ENCODE data around the gene RASL11A.
A peak's percentile ranks its signal among the peaks of the same experiment; 100 is the strongest.
"Not testable (repeated sequence)": the region's sequence is repeated elsewhere in the genome, so short reads cannot be mapped to it uniquely, and the experiment has no call there.

RASL11A gene

DNA sequence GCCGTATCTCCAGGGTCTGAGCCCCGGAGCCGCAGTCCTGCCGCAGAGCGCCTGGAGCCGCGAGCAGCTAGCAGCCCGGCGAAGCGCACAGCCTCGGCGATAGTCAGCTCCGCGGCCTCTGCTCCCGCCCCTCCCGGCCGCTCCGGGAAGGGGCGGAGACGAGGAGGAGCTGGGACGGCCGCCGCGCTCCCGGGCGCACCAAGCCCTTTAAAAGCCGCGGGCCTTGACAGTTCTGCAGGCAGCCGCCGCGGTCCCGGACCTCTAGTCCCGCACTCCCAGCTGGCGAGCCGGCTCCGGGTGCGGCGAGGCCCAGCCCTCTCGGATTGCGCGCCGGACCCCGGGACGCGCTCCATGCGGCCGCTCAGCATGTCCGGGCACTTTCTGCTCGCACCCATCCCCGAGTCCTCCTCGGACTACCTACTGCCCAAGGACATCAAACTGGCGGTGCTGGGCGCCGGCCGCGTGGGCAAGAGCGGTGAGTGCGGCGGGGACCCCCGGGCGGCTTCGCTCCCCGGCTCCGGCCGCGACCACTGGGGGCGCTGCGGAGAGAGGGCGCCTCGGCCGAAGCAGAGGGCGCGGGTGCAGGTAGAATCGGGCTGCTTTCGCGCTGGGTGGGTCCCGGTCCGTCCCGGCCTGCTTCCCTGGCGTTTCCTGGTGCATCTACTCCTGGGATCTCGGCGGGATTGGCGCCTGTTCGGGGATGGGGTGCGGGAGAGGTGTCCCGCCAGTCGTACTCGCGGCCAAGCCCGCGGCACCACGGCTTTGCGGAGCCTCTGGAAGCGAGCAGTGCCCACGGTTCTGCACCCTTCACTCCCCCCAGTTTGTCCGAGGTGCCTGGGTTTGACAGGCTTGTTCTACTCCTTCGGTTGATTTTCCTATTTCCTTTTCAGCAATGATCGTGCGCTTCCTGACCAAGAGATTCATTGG is at the start of gene RASL11A:
RASL11A (plus strand) TSS at position 237 of the 927 bp plus-strand sequence; CDS start at position 352, 115 bp downstream.
- peak; percentile 83 for TF ChIP-seq CTCF (IDR thresholded peaks at IDR 0.05; ENCODE audit: insufficient read depth, low read depth, low read length, missing control alignments)
- DNase-seq (ENCODE audit: low read depth), result peak; percentile 80

DNA sequence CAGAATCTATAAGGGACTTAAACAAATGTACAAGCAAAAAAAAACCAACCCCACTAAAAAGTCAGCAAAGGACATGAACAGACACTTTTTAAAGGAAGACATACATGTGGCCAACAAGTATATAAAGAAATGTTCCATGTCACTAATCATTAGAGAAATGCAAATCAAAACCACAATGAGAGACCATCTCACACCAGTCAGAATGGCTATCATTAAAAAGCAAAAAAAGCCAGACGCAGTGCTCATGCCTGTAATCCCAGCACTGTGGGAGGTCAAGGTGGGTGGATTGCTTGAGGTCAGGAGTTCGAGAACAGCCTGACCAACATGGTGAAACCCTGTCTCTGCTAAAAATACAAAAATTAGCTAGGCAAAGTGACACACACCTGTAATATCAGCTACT is 48.5 kb upstream of the RASL11A start:
- DNase-seq (ENCODE audit: low read depth), result peak; percentile 45
- not testable (repeated sequence) for H3K4me3 ChIP-seq (ENCODE audit: low read depth, low read length)

More for the DNA sequence above, at the start of gene RASL11A:
- peak within 1 kb of the TSS; percentile 67 for H3K4me3 ChIP-seq (ENCODE audit: low read depth, low read length)

DNA sequence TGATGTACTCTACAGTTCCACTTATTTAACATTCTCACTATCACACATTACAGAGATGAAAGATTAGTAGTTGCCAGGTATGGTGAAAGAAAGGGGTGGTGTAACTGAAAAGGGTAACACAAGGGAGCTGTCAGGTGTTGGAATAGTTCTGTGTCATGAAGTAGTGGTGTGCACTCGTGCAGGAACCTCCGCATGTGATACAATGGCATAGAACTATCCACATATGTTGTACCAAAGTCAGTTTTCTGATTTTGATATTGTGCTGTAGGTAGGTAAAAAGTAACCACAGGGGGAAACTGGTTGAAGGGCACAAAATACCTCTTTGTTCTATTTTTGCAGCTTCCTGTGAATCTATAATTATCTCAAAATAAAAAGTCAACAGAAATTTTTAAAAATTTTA is 43.6 kb upstream of the RASL11A start:
- peak; percentile 28 for DNase-seq (ENCODE audit: low read depth)
- no peak overlapping the region for H3K4me3 ChIP-seq (ENCODE audit: low read depth, low read length)
- no peak for TF ChIP-seq CTCF (IDR thresholded peaks at IDR 0.05; ENCODE audit: insufficient read depth, low read depth, low read length, missing control alignments)

DNA sequence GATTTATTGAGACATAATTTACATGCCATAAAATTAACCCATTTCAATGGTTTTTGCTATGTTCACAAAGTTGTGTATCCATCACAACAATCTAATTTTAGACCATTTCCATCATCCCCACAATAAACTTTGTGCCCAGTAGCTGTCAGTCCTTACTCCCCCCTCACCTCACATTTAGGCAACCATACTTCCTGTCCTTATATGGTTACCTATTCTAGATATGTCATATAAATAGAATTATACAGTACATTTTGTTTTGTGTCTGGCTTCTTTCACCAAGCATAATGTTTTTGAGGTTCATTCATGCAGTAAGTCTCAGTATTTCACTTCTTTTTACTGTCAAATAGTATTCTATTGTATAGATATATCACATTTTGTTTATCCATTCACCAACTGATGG is 42.5 kb upstream of the RASL11A start:
- peak; percentile 12 for DNase-seq (ENCODE audit: low read depth)
- H3K4me3 ChIP-seq (ENCODE audit: low read depth, low read length), result no peak overlapping the region
- TF ChIP-seq CTCF (IDR thresholded peaks at IDR 0.05; ENCODE audit: insufficient read depth, low read depth, low read length, missing control alignments), result no peak

DNA sequence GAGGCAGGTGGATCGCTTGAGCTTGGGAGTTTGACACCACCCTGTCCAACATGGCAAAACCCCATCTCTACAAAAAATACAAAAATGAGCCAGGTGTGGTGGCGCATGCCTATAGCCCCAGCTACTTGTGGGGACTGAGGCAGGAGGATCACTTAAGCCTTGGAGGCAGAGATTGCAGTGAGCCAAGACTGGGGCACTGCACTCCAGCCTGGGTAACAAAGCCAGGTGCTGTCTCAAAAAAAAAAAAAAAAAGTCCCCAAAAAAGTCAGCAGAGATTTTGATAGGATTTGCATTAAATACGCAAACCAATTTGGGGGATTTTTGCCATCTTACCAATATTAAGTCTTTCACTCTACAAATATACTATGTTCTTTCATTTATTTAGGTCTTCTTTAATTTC is 41.0 kb upstream of the RASL11A start:
- no peak overlapping the region for H3K4me3 ChIP-seq (ENCODE audit: low read depth, low read length)
- no peak for TF ChIP-seq CTCF (IDR thresholded peaks at IDR 0.05; ENCODE audit: insufficient read depth, low read depth, low read length, missing control alignments)
- peak; percentile 18 for DNase-seq (ENCODE audit: low read depth)

DNA sequence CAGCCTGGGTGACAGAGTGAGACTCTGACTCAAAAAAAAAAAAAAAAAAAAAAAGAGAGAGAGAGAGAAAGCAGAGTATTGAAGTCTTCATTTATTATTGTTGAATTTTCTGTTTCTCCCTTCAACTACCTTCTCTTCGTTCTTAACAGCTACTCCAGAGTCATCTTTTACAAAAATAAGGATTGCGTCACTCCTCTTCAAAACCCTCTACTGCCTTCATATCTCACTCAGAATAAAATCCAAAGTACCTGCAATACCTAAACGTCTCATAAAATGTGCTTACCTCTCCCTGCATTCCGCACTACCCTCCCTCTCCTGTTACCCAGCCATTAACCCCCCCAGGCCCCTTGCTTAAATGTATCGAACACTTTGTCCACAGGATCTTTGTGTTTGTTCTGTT is 36.7 kb upstream of the RASL11A start:
- H3K4me3 ChIP-seq (ENCODE audit: low read depth, low read length), result no peak overlapping the region
- no peak for DNase-seq (ENCODE audit: low read depth)
- TF ChIP-seq CTCF (IDR thresholded peaks at IDR 0.05; ENCODE audit: insufficient read depth, low read depth, low read length, missing control alignments), result no peak

DNA sequence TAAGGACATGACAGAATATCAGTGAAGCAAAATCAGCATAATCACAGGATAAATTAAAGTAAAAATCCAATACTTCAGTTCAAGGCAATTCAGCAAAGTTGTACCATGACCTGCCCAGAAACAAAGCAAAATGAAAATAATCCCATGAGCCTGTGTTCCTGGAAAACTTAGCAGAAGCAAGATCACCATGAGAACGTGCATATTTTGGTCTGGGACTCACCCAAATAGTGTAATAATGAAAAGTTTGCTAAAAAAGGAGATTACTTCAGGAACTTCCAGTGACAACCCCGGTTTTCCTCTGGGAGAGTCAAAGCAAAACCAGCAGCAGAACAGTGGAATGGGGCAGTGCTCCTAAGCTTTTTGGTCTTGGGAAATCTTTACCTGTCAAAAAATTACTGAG is 34.2 kb upstream of the RASL11A start:
- no peak for TF ChIP-seq CTCF (IDR thresholded peaks at IDR 0.05; ENCODE audit: insufficient read depth, low read depth, low read length, missing control alignments)
- no peak for DNase-seq (ENCODE audit: low read depth)
- no peak overlapping the region for H3K4me3 ChIP-seq (ENCODE audit: low read depth, low read length)

All from GM12865 (cell line).